Endothelial cell of umbilical vein (primary cell): Measurements from ENCODE around the gene TPCN1. TPM values are rescaled to one million over a fixed set of nuclear protein-coding genes. Genes with fewer than 3 reads are reported as not detected.

Experiments
- BruUV-seq: library from RNA; stranded (reverse); fragments of 400-500 nt; replicated peaks from 2 replicates; lab custom pipeline; 2021; lab: Mats Ljungman, UMichigan
- CTCF ChIA-PET: fragments of 300-600, 350-600 bp; sonication (Branson Sonifier 250); formaldehyde crosslinking; loops from one replicate; lab custom pipeline; 2021; ENCODE audit warnings: antibody characterized with exemption, inconsistent platforms; lab: Charles Lee
- POLR2A ChIA-PET: fragments of 300-600, 350-600 bp; sonication (Branson Sonifier 250); formaldehyde crosslinking; loops from one replicate; lab custom pipeline; 2021; ENCODE audit warnings: antibody characterized with exemption, inconsistent platforms; lab: Charles Lee
- DNase-seq: peaks from one replicate; pipeline ENCODE4 v3.0.0-alpha.2; 2011; ENCODE audit warnings: low read depth, low spot score
- FAIRE-seq: peaks from 2 replicates; lab custom pipeline; 2011; peaks lifted over from hg19 to GRCh38; lab: Jason Lieb, UNC
- H2AFZ ChIP-seq: 2 replicates; pipeline ENCODE4 v1.6.0; 2012; ENCODE audit warnings: low read depth, low read length, control low read depth, inconsistent platforms
- H3K27ac ChIP-seq: 2 replicates; pipeline ENCODE4 v1.5.1; 2011; ENCODE audit warnings: low read depth, mild to moderate bottlenecking, control low read depth, low read length, moderate library complexity; ENCODE audit not compliant: insufficient read depth
- H3K27me3 ChIP-seq, 2 experiments: 2 replicates each; pipeline versions ENCODE4 v1.6.0 to v1.6.1; 2011; ENCODE audit warnings: low read length in 2 of 2, mixed read lengths in 1 of 2; ENCODE audit not compliant: control insufficient read depth in 2 of 2, insufficient read depth in 2 of 2
- H3K36me3 ChIP-seq, 2 experiments: 2 replicates in 1 of 2; 3 replicates in 1 of 2; pipeline ENCODE4 v1.5.1; 2011; ENCODE audit warnings: low read length in 2 of 2, mild to moderate bottlenecking in 1 of 2, moderate library complexity in 1 of 2; ENCODE audit not compliant: control insufficient read depth in 2 of 2, insufficient read depth in 2 of 2; ENCODE audit errors: extremely low read depth in 1 of 2
- H3K4me1 ChIP-seq: 3 replicates; pipeline ENCODE4 v1.5.1; 2011; ENCODE audit warnings: mild to moderate bottlenecking, low read length; ENCODE audit not compliant: control insufficient read depth, insufficient read depth; ENCODE audit errors: extremely low read depth
- H3K4me2 ChIP-seq: 2 replicates; pipeline ENCODE4 v1.6.1; 2011; ENCODE audit warnings: low read length, control low read depth, mixed read lengths; ENCODE audit not compliant: insufficient read depth
- H3K4me3 ChIP-seq, 3 experiments: fragments of 200-600 bp in 1 of 3; sonication (generic), shearing (Covaris generic) in 1 of 3; replicated peaks in 1 of 3; 2 replicates each; pipeline ENCODE4 v1.5.1; 2011 to 2016; ENCODE audit warnings: control low read depth in 3 of 3, low read length in 3 of 3, mild to moderate bottlenecking in 2 of 3, inconsistent platforms in 1 of 3, low read depth in 1 of 3, moderate library complexity in 1 of 3; ENCODE audit not compliant: insufficient read depth in 1 of 3
- H3K79me2 ChIP-seq: 2 replicates; pipeline ENCODE4 v1.6.0; 2012; ENCODE audit warnings: low read length, inconsistent platforms; ENCODE audit not compliant: control insufficient read depth, insufficient read depth
- H3K9ac ChIP-seq: replicated peaks from 2 replicates; pipeline ENCODE3; 2011; ENCODE audit warnings: low read length, control low read depth; ENCODE audit not compliant: insufficient read depth; ENCODE audit errors: extremely low read depth
- H3K9me1 ChIP-seq: replicated peaks from 3 replicates; pipeline ENCODE4 v1.6.0; 2011; ENCODE audit warnings: mild to moderate bottlenecking, low read length; ENCODE audit not compliant: control insufficient read depth, insufficient read depth; ENCODE audit errors: extremely low read depth
- H3K9me3 ChIP-seq: replicated peaks from 2 replicates; pipeline ENCODE4 v1.5.1; 2012; ENCODE audit warnings: low read length, inconsistent platforms; ENCODE audit not compliant: control insufficient read depth, insufficient read depth
- H4K20me1 ChIP-seq: replicated peaks from 2 replicates; pipeline ENCODE3; 2011; ENCODE audit warnings: mild to moderate bottlenecking, low read length; ENCODE audit not compliant: control insufficient read depth, insufficient read depth; ENCODE audit errors: extremely low read depth
- CTCF ChIP-seq, 2 donors: IDR thresholded peaks; 1 replicate in 1 of 2; 2 replicates in 1 of 2; pipeline ENCODE4 v1.5.1; 2011; ENCODE audit warnings: low read length in 2 of 2, mild to moderate bottlenecking in 2 of 2, moderate library complexity in 2 of 2, control low read depth in 1 of 2, inconsistent platforms in 1 of 2, low read depth in 1 of 2; ENCODE audit not compliant: insufficient read depth in 1 of 2; ENCODE audit errors: extremely low read depth in 1 of 2
- EZH2 ChIP-seq: IDR thresholded peaks from 2 replicates; pipeline ENCODE4 v1.6.1; 2012; ENCODE audit warnings: borderline replicate concordance, low read depth, mild to moderate bottlenecking, moderate library complexity, low read length, inconsistent platforms; ENCODE audit not compliant: severe bottlenecking
- FOS ChIP-seq: IDR thresholded peaks from 2 replicates; pipeline ENCODE4 v1.6.1; 2011; ENCODE audit warnings: mild to moderate bottlenecking, low read length, moderate library complexity, borderline replicate concordance; ENCODE audit not compliant: insufficient read depth
- GATA2 ChIP-seq: IDR thresholded peaks from 2 replicates; pipeline ENCODE4 v1.7.0; 2011; ENCODE audit warnings: low read depth, mild to moderate bottlenecking, moderate library complexity, mixed read lengths, low read length; ENCODE audit not compliant: insufficient read length, insufficient read depth
- JUN ChIP-seq: IDR thresholded peaks from 2 replicates; pipeline ENCODE4 v1.6.1; 2011; ENCODE audit warnings: borderline replicate concordance, low read depth; ENCODE audit not compliant: insufficient read length, insufficient read depth
- MYC ChIP-seq: IDR thresholded peaks from one replicate; pipeline ENCODE4 v1.6.1; 2011; ENCODE audit warnings: mild to moderate bottlenecking, low read depth, low read length
- POLR2A ChIP-seq: IDR thresholded peaks from 2 replicates; pipeline ENCODE4 v1.6.1; 2012; ENCODE audit warnings: low read depth, mild to moderate bottlenecking, control low read depth, low read length
- POLR2AphosphoS5 ChIP-seq: IDR thresholded peaks from 2 replicates; pipeline ENCODE4 v1.6.1; 2012; ENCODE audit warnings: low read depth, mild to moderate bottlenecking, control low read depth, low read length, moderate library complexity; ENCODE audit not compliant: insufficient read depth
- dilution Hi-C: fragments of 300-500 bp; cut with MboI; formaldehyde crosslinking; loops from one replicate; pipeline ENCODE4 v1.15.0; 2019; ENCODE audit warnings: low sequenced_read_pairs; ENCODE audit not compliant: extremely low pct_ligation_motif_present
- intact Hi-C: fragments of 100-400 bp; cut with micrococcal nuclease; formaldehyde crosslinking; loops from one replicate; pipeline ENCODE4 v1.10.0; 2022
- polyA plus RNA-seq, 4 experiments: library from polyadenylated mRNA; depleted of rRNA in 3 of 4; stranded (reverse) in 3 of 4; unstranded in 1 of 4; fragments of >200 nt; gene quantifications; 2 replicates each; pipeline versions ENCODE4 v1.2.1 to v1.2.3, GENCODE V29; 2011 to 2012; ENCODE audit warnings: missing spikeins in 1 of 4
- total RNA-seq: library from RNA; stranded (reverse); gene quantifications from 2 replicates; pipeline ENCODE4 v1.2.3, GENCODE V29; 2021
- TF ChIP-seq, protein P1 (sequence below): IDR thresholded peaks from 2 replicates; pipeline ENCODE4 v1.6.1; 2011; ENCODE audit not compliant: insufficient read depth, insufficient read length

TPCN1 gene
- total and polyA plus RNA-seq, 2 donors (not counting 3 experiments of a cell fraction or from before 2014, with no cell fraction given): 19.5 to 28.3 TPM

- DNase-seq (no peak), FAIRE-seq (no peak)
- no peak overlapping the region for H3K4me3 ChIP-seq
- no peak overlapping the region for H3K4me2 ChIP-seq
- no peaks in the 10 kb centered on the region for H3K4me1 ChIP-seq
- intact Hi-C loops (no loop called here), dilution Hi-C loops (no loop called here)
- no peak for TF ChIP-seq FOS
- no peak for TF ChIP-seq CTCF (IDR thresholded peaks at IDR 0.05; ENCODE audit: extremely low read depth in 1 of 2, insufficient read depth in 1 of 2, low read depth in 1 of 2, low read length in 2 of 2)
- no peak for TF ChIP-seq GATA2
- no peak for TF ChIP-seq POLR2AphosphoS5
- no peak for TF ChIP-seq MYC
- no peak for TF ChIP-seq EZH2
- no peak for TF ChIP-seq POLR2A
- TF ChIP-seq JUN: no peak
- TF ChIP-seq, protein P1, sequence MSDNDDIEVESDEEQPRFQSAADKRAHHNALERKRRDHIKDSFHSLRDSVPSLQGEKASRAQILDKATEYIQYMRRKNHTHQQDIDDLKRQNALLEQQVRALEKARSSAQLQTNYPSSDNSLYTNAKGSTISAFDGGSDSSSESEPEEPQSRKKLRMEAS: no peak
- H3K27ac ChIP-seq: no peak overlapping the region
- H3K27me3 ChIP-seq: no peaks in the 10 kb centered on the region
- H4K20me1 ChIP-seq: no peaks in the 10 kb centered on the region
- H3K79me2 ChIP-seq: no peaks in the 10 kb centered on the region
- CTCF ChIA-PET: no interaction called here
- POLR2A ChIA-PET: interaction anchor here (0.6 kb wide), 1 partner anchor 12 kb away, joined by 3 read pairs; no protein-coding TSS in a partner anchor
- no peak overlapping the region for H2AFZ ChIP-seq
- H3K36me3 ChIP-seq: peaks cover 0 to 11% of the 10 kb centered on the region in 2 experiments
- no peak overlapping the region for H3K9ac ChIP-seq
- H3K9me1 ChIP-seq: no peaks in the 10 kb centered on the region
- H3K9me3 ChIP-seq: no peaks in the 10 kb centered on the region
- BruUV-seq: no TSS peak
These were observed 55.8 kb downstream of the TPCN1 start for GRCh38 chr12:113276946-113277500.
